ENCODE results near the gene DYNLRB1. TPM values are rescaled to one million over a fixed set of nuclear protein-coding genes. Genes with fewer than 3 reads are reported as not detected.

DYNLRB1 gene
- total and polyA plus RNA-seq, 2 of the 13 experiments (the other 11 are each of a cell fraction or from before 2014, with no cell fraction given): 140 to 244 TPM

- TF ChIP-seq DMTF1 (CRISPR knock-in tag; IDR thresholded peaks at IDR 0.05) (no peak), ZNF17 (CRISPR knock-in tag; IDR thresholded peaks at IDR 0.05) (no peak), ISL2 (CRISPR knock-in tag; IDR thresholded peaks at IDR 0.05) (no peak), ZNF546 (CRISPR knock-in tag; conservative IDR thresholded peaks at IDR 0.05) (no peak), SP2 (CRISPR knock-in tag; IDR thresholded peaks at IDR 0.05) (0 out of 2 replicates have a peak, but pooled peaks have one; percentile 20), MLLT10 (CRISPR knock-in tag; IDR thresholded peaks at IDR 0.05) (no peak), FIP1L1 (IDR thresholded peaks at IDR 0.05; ENCODE audit: borderline replicate concordance, insufficient read depth, low read depth, low read length) (no peak), ZMYM3 (CRISPR knock-in tag; IDR thresholded peaks at IDR 0.05) (0 out of 2 replicates have a peak, but pooled peaks have one; percentile 53), ZNF552 (CRISPR knock-in tag; IDR thresholded peaks at IDR 0.05; ENCODE audit: borderline replicate concordance) (no peak), MAX (IDR thresholded peaks at IDR 0.05) (peak; percentile 28; the same call in 1 of the 2 replicates), NR2F1 (CRISPR knock-in tag; IDR thresholded peaks at IDR 0.05) (no peak), HOXD1 (CRISPR knock-in tag; IDR thresholded peaks at IDR 0.05) (no peak), IKZF1 (IDR thresholded peaks at IDR 0.05) (no peak), ZMAT3 (CRISPR knock-in tag; conservative IDR thresholded peaks at IDR 0.05) (no peak), EZH2 (conservative IDR thresholded peaks at IDR 0.05; ENCODE audit: low read depth, low read length) (no peak), THAP9 (CRISPR knock-in tag; IDR thresholded peaks at IDR 0.05; ENCODE audit: borderline replicate concordance) (peak; percentile 65; the same call in 1 of the 2 replicates), BCL6 (CRISPR knock-in tag; IDR thresholded peaks at IDR 0.05) (no peak), ZNF138 (CRISPR knock-in tag; IDR thresholded peaks at IDR 0.05; ENCODE audit: low read depth) (no peak), JUN (CRISPR knock-in tag; IDR thresholded peaks at IDR 0.05) (peak; percentile 54; the same call in 1 of the 2 replicates), RORA (CRISPR knock-in tag; IDR thresholded peaks at IDR 0.05) (no peak)
- TF ChIP-seq, protein P1, sequence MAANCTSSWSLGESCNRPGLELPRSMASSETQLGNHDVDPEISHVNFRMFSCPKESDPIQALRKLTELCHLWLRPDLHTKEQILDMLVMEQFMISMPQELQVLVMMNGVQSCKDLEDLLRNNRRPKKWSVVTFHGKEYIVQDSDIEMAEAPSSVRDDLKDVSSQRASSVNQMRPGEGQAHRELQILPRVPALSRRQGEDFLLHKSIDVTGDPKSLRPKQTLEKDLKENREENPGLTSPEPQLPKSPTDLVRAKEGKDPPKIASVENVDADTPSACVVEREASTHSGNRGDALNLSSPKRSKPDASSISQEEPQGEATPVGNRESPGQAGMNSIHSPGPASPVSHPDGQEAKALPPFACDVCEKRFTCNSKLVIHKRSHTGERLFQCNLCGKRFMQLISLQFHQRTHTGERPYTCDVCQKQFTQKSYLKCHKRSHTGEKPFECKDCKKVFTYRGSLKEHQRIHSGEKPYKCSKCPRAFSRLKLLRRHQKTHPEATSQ (CRISPR knock-in tag; IDR thresholded peaks at IDR 0.05; ENCODE audit: borderline replicate concordance): no peak
- TF ChIP-seq, protein P2, sequence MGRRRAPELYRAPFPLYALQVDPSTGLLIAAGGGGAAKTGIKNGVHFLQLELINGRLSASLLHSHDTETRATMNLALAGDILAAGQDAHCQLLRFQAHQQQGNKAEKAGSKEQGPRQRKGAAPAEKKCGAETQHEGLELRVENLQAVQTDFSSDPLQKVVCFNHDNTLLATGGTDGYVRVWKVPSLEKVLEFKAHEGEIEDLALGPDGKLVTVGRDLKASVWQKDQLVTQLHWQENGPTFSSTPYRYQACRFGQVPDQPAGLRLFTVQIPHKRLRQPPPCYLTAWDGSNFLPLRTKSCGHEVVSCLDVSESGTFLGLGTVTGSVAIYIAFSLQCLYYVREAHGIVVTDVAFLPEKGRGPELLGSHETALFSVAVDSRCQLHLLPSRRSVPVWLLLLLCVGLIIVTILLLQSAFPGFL (CRISPR knock-in tag; IDR thresholded peaks at IDR 0.05): no peak
Observed at GRCh38 chr20:34522969-34523871, 7.0 kb downstream of the DYNLRB1 start (continued).

Measured in HepG2 (cell line).